Activated CD8-positive, alpha-beta memory T cell treated with anti-CD3 and anti-CD28 coated beads, Interleukin-2, amount 50 U/mL, for 24 hours (primary cell): ENCODE data around the gene UBE2S.

Experiments used
- DNase-seq: peaks from one replicate; pipeline ENCODE4 v3.0.0-alpha.2; 2020; ENCODE audit errors: extremely low read depth

UBE2S gene

GRCh38 chr19:55384131-55384919 is 23.3 kb downstream of the UBE2S start, which contains the start of gene TMEM238:
TSS of gene TMEM238 (minus strand) at chr19:55384292. CDS start at chr19:55384259, 33 bp downstream.
- no peak for DNase-seq

- no peak for DNase-seq
Observed at GRCh38 chr19:55383279-55384130, 24.1 kb downstream of the UBE2S start.

GRCh38 chr19:55382522-55383054 is 25.0 kb downstream of the UBE2S start:
- DNase-seq = no peak

- no peak for DNase-seq
Observed at GRCh38 chr19:55382013-55382412, 25.6 kb downstream of the UBE2S start.

- no peak for DNase-seq
Observed at GRCh38 chr19:55379174-55379573, 28.4 kb downstream of the UBE2S start.

GRCh38 chr19:55377356-55378131 is 30.0 kb downstream of the UBE2S start:
- DNase-seq = no peak

- no peak for DNase-seq
Observed at GRCh38 chr19:55376241-55376933, 31.2 kb downstream of the UBE2S start, which contains the start of gene TMEM190. TSS of gene TMEM190 (plus strand) at chr19:55376826. CDS start at chr19:55376854, 28 bp downstream.

- DNase-seq = no peak
Observed at GRCh38 chr19:55373993-55374757, 33.4 kb downstream of the UBE2S start.

GRCh38 chr19:55373306-55373992 is 34.1 kb downstream of the UBE2S start:
- no peak for DNase-seq

- DNase-seq = no peak
Observed at GRCh38 chr19:55372316-55373081, 35.1 kb downstream of the UBE2S start.

GRCh38 chr19:55370305-55370988 is 37.1 kb downstream of the UBE2S start, which contains the start of gene IL11:
TSS of gene IL11 (minus strand) at chr19:55370463. CDS start at chr19:55370310, 153 bp downstream.
- no peak for DNase-seq

- no peak for DNase-seq
Observed at GRCh38 chr19:55369653-55370304, 37.8 kb downstream of the UBE2S start.

- DNase-seq = no peak
Observed at GRCh38 chr19:55368701-55369563, 38.7 kb downstream of the UBE2S start.

GRCh38 chr19:55368106-55368505 is 39.5 kb downstream of the UBE2S start:
- DNase-seq = no peak

GRCh38 chr19:55366790-55367189 is 40.8 kb downstream of the UBE2S start:
- DNase-seq = no peak

- no peak for DNase-seq
Observed at GRCh38 chr19:55365964-55366363, 41.6 kb downstream of the UBE2S start.

- DNase-seq = no peak
Observed at GRCh38 chr19:55365245-55365644, 42.3 kb downstream of the UBE2S start.
